Epithelial cell of prostate (primary cell): Measurements from ENCODE around the gene ACTRT2.

ENCODE experiments used
- DNase-seq: peaks from one replicate; pipeline ENCODE4 v3.0.0-alpha.2; 2011; ENCODE audit warnings: low read depth, low spot score
- H3K27ac ChIP-seq: fragments of 450-650 bp; 2 replicates; pipeline ENCODE4 v1.5.1; 2017; ENCODE audit warnings: mild to moderate bottlenecking

Gene ACTRT2

DNA sequence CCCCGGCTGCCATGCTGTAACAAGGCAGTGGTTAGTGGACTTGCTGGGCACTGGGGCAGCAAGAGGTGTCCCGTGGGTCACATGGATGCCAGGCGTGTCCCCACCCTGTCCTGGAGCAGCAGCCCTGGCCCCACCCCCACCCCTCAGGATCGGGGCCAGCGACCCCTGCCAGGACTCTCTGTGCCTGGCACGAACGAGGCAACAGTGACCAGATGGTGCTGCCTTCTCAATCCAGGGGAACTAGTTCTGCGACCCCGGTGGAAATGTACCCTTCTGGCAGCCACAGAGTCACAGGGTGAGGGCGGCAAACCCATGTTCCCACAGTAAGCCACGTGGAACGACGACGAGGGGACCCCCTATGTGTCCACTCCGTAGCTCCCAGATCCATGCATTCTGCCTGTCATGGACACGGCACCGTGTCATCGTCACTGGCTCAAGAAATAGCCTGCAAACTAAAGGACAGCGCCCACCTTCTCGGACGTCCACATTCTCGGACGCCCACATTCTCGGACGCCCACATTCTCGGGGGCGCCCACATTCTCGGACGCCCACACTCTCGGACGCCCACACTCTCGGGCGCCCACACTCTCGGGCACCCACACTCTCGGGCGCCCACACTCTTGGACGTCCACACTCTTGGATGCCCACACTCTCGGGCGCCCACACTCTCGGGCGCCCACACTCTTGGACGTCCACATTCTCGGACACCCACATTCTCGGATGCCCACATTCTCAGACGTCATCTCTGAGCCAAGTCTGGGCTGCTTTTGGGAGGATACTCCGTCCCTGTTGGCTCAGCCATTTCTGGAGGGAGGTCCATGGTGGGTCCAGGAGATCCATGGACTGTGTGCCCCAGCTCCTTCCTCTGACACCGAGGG is 19.6 kb upstream of the ACTRT2 start:
- DNase-seq, result no peak
- no peak overlapping the region for H3K27ac ChIP-seq

DNA sequence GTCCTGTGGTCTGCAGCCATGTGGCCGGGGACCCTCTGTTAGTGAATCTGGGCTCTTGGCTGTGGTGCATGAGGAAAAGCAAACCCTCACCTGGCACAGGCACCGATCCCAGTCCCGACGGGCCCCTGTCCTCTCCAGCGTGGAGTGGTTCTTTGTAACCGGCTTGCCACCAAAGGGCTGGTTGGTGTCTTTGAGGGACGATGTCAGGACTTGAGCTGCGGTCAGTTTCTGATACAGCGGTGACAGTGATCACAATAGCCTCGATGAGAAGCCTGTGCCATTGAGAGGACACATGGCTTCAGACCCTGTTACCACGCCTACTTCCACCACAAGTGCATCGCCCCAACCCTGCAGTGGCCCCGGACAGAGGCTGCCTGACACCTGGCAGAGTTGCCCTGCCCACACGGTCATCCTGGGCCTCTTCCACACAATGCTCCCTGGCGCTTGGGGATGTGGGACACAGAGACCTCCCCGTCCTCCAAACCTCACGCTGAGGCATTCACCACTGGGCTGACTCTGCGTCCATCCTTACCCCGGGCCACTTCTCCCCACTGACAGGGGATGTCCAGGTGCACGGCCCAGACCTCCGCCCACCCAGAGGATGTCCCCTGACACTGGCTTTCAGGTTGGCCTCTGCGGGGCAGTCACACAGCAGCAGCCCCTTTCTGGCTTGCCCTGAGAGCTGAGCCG is 18.8 kb upstream of the ACTRT2 start:
- no peak for DNase-seq
- H3K27ac ChIP-seq, result no peak overlapping the region

DNA sequence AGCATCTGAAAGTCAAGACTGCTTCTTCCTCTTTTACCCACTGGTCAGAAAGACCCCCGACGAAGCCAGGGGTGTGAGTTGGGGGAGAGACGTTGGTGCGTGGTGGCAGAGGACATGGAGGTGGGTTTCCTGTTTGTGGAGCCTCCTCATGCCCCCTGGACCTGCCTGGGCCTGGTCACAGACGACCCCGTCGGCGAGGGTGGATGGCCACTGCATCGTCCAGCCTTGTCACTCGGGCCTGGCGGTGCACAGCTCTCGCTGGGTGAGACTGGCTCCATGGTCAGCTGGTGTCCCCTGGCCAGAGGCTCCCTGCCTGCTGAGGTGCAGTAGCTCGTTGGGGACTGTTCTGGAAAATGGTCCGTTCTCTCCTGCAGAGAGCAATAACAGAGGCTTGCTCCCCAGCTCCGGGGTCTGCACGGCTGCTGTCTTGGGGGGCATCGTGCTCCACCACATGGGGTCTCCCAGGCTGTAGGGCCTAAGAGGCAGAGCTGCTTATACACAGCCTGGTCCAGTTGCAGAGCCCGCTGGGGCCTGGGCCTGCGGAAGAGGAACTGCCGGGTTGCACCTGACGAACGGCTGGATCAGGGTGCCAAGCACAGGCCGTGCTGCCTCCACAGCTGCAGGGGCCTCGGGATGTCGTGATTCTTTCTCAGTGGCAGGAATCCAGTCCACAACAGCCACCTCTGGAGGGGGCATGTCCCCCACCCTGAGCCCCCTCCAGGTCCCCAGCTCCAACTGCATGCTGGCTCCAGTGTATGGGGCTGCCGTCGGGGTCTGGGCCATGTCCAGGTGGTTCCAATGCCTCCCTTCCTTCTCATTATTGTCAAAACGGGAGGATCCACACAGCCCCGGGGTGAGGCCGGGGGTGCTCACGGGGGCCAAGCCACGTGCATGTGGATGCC is 18.0 kb upstream of the ACTRT2 start:
- H3K27ac ChIP-seq, result no peak overlapping the region
- DNase-seq, result no peak

DNA sequence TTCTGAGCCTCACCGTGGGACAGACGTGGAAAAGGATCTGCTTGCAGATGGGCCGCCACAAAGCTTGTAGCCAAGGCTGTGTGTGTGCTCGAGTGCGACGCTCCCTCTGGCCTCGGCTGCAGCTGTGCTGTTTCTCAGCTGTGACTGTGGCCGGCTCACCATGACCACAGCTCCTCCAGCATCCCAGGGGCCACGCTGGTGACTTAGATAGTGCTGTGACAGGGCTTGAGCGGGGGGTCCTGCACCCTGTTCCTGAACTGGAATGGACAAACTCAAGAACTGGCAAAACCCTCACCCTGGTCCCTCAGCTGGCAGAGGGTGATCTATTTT is 17.4 kb upstream of the ACTRT2 start:
- DNase-seq, result no peak

DNA sequence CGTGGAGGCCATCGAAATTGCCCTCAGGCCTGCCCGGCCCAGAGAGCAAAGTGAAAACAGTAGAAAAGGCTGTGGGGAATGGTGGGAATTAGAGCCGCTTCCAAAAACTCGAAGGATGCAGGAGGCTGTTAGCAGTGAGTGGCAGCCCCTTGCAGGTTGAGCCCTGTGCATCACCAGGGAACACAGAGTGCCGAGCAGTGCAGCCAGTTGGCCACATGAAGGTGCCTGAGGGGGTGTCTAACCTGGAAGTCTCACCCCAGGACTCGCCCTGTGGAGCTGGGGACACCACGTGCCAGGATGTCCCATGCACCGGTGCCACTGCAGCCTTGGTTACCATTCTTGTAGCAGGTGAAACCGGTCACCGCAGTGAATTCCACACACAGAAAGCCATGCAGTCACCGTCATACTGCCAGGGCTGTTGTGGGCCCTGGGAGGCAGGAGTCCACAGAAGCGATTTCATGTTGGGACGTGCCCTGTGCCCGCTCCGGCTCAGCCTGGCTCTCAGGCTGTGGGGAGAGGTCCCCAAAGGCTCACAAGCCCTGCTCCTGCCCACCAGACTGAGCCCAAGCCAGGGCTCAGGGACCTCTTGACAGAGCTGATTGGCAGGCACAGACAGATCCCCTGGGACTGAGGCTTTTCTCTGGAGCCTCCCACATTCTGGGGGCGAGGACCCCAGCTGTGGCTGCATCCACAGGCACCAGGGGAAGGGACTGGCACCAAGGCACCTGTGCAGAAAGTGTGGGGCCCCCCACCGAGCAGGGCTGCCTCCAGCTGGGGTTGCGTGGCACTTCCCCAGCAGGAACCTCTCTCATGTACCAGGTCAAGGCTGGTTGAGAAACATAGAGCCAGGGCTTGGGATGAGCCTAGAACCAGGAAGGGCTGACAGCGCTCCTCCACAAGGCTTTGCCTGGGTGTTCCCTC is 16.7 kb upstream of the ACTRT2 start:
- H3K27ac ChIP-seq, result no peak overlapping the region
- no peak for DNase-seq

More for the DNA sequence above, 17.4 kb upstream of the ACTRT2 start:
- H3K27ac ChIP-seq, result no peak overlapping the region

DNA sequence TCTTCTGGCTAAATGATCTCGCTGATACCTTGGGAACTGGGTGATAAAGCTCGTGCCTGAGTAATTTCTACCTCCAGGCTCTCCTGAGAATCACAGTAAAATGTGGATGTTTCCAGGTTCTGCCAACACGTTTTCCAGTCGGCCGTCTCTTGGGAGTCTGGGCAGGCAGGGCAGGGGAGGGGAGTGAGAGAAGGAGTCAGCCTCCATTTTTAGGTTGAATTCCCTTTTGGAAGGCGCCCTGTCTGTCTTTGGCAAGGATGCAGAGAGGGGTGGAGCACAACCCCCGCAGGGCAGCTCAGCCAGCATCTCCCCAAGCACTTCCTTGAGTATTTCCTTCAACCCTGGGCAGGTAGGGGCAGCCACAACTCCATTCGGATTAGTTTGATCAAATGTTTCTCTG is 15.5 kb upstream of the ACTRT2 start:
- DNase-seq, result no peak
- H3K27ac ChIP-seq, result no peak overlapping the region

DNA sequence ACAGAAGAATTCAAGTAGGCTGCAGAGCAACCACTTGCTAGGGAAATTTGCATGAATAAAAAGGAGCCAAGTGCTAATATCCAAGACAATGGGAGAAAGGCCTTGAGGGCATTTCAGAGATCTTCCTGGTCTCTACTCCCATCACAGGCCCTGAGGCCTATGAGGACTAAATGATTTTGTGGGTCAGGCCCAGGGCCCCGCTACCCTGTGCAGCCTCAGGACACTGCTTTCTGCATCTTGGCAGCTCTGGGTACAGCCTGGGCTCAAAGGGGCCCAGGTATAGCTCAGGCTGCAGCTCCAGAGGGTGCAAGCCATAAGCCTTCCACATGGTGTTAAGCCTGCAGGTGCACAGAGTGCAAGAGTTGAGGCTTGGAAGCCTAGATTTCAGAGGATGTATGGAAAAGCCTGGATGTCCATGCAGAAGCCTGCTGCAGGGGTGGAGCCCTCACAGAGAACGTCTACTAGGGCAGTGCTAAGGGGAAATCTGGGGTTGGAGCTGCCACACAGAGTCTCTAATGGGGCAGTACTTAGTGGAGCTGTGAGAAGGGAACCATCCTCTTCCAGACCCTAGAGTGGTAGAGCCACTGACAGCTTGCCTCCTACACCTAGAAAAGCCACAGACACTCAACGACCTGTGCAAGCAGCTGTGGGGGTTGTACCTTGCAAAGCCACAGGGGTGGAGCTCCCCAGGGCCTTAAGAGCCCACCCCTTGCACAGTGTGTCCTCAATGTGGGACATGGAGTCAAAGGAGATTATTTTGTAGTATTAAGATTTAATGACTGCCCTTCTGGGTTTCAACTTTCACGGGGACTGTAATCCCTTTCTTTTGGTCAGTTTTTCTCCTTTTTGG is 13.7 kb upstream of the ACTRT2 start:
- no peak for DNase-seq
- no peak overlapping the region for H3K27ac ChIP-seq

DNA sequence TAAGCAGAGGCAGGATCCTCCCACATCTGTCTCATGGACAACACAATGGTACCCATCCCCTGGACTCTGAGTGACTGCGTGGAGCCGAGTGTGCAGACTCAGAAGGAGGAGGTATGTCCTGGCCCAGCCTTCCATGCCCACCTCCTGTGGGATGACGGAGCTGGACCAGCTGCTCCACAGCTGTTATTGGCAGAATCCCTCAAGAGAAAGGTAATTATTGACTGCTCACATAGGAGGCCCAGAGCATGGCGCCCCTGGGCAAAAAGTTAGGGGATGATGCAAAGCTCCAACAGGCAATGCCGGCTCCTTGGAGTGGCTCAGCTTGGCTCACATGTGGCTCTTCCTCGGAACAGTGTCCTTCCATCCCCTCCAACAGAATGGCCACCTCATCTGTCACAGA is 12.2 kb upstream of the ACTRT2 start:
- no peak overlapping the region for H3K27ac ChIP-seq
- no peak for DNase-seq

DNA sequence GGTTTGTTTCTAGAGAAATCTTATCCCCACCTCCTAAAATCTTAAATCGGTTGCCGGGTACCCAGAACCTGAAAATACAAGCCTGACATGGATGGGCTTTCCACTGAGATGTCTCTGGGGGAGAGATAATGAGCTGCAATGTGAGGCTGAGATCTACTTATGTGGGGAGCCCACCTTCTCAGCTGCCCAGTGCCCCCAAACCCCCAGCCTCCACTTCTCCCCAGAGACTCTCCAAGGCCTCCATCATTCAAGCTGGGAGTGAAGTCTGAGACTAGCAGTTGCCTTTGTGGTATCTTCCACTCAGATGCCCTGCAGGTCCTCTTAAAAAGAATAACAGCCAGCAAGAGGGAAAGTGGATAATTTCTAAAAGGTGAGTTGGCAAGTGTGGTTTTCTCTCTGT is 11.7 kb upstream of the ACTRT2 start:
- DNase-seq, result no peak
- H3K27ac ChIP-seq, result no peak overlapping the region

DNA sequence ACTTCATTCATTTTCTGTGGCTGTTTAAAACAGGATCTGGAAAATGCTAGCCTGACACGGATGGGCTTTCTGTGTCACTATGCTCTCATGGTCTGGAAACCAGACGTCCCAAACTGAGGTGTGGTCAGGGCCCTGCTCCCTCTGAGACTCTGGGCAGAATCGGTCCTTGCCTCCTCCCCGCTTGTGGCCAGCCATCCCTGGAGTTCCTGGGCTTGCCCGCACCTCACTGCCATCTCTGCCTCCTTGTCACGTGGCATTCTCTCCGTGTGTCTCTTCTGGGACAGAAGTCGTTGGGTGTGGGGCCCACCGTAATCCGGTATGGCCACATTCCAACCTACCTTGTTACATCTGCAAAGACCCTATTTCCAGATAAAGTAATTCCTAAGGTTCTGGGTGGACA is 10.1 kb upstream of the ACTRT2 start:
- DNase-seq, result no peak
- H3K27ac ChIP-seq, result no peak overlapping the region

DNA sequence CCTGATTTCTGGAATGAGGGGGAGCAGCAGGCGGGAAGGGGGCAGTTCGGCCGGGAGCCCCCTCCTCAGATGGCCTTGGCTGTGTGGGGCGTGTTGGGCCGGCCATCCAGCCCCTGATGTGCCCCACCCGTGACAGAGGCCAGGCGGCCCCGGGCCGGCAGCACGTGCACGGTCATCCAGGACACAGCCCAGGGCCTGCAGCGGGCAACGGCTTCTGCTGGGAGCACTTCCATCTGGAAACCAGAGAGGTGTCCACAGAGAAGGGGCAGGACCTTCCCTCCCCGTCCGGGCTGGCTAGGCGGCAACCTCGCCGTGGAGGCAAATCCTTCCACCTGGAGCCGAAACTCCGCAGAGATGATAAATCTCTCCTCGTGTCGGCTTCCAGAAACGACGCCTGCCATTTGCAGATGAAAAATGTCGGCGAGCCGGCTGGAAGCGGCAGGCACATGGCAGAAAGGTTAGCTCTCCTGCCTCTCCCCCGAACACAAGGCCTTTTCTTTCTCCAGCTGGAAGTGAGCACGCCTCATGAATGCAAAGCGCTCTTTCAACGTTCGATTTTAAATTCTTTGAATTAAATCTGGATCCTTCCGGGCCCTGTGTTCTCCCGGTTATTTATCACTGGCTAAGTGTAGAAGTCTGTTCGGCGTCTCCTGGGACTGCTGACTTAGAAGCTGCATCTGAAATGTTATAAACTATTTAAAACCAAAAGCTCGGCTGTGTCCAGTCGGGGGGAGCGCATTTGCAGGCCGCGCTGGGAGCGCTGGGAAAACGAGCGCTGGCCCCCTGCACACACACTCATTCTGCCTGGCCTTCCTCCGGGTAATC is 9.4 kb upstream of the ACTRT2 start:
- H3K27ac ChIP-seq, result no peak overlapping the region
- DNase-seq, result no peak

DNA sequence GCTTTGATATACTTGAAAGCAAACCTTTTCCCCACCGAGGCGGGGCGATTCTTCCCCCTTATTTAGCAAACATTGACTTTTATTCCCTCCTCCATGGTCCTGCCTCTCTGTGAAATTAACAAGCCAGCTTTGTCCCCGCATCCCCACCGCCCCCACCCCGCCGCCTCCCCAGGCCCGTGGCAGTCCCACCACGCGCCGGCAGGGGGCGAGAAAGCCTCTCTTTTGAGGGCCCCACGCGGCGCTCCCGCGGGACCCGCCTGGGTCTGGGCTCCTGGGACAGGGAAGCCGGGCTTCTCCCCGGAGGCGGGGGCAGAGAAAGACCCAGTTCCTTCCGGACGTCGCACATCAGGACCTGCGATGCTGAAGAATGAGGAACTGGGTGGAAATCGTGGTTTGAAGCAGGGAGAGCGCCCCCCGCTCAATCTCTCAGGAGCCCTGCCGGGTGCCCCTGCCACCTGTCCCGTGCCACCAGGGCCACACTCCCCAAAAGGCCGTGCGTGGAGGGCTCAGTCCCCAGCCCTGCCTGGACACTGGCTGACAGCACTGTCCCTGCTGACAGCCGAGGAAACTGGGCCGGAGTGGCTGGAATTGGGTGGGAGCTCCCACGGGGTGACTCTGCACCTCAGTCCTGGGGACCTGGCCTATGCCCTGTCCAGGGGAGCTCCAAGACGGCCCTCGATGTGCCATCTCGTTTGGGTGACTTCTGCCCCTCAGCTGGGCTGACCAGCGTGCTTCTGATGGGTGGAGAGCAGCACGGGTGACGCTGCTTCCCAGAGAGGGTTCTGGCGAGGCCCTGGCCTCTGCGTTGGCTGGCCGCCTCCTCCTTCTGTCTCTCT is 8.6 kb upstream of the ACTRT2 start:
- no peak for DNase-seq
- no peak overlapping the region for H3K27ac ChIP-seq

DNA sequence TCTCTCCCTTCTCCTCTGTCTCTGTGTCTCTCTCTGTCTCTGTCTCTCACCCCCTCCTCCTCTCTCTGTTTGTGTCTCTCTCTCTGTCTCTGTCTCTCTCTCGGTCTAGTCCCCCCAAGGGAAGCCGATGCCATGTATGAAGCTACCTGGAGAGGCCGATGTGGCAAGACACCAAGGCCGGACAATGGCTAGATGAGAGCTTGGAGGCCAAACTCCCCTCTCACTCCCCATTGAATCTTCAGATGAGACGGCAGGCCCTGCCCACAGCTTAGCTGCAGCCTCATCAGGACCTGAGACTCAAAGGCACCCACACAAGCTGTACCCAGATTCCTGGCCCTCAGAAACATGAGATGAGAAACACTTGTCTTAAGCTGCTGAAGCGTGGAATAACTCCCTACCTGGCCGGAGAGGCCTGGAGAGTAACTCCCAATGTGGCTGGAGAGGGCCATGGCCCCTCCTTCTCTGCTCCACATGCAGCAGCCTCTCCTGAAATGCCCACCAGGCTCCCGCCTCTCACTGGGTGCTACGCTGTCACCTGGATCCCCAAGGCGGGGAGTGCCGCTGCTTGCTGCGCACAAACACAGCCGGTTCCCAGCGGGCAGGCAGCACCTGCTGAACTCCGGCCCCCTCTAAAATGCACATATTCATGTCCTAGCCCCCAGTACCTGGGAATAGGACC is 7.8 kb upstream of the ACTRT2 start:
- H3K27ac ChIP-seq, result no peak overlapping the region
- DNase-seq, result no peak

DNA sequence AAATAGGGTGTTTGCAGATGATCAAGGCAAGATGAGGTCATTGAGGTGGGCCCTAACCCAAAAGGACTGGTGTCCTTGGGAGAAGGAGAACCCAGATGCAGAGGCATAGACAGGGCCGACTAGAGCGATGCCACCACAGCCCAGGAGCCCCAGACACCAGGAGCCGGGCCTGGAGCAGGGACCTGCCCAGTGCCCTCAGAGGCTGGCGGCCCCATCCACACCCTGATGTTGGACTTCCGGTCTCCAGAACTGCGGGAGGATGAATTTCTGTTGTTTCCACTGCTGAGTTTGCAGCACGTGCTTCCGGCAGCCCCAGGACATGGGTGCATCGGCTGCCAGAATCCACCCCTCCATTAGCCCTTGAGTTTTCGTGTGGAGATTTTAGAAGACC is 7.2 kb upstream of the ACTRT2 start:
- H3K27ac ChIP-seq, result no peak overlapping the region
- no peak for DNase-seq

DNA sequence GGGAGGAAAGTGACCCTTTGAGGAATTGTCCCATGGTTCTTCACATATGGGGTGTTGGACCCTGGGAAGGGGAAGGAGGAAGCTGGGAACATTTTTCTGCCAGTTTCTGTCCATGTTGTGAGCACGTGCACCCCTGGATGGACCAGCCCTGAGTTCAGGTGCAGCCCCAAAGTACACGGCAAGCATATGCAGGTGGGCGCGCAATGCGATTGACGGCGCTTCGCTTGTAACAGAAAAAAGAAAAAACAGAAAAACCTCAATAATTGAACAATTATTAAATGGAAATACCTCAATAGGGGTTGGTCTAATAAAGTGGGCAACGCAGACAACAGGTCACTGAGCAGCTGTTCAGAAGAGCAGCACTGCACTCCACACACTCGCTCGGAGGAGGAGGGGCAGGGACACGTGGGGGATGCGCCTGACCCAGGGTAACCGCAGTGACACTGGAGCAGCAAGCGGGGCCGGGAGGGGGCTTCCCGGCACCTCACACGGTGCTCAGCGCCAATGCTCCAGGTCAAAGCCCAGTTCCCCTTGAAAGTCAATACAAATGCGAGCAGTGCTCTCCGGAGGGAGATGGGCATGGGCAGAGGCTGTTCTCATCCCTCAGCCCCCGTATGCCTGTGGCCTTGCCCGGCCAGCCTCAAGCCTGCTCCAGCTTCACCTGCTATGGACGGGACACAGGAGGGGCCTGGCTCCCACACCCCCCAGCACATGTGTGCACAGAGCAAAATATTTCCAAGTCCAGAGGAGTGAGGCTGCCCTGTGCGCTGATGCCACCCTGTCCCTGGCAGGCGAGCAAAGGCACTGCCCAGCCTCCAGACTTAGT is 6.6 kb upstream of the ACTRT2 start:
- H3K27ac ChIP-seq, result no peak overlapping the region
- no peak for DNase-seq

DNA sequence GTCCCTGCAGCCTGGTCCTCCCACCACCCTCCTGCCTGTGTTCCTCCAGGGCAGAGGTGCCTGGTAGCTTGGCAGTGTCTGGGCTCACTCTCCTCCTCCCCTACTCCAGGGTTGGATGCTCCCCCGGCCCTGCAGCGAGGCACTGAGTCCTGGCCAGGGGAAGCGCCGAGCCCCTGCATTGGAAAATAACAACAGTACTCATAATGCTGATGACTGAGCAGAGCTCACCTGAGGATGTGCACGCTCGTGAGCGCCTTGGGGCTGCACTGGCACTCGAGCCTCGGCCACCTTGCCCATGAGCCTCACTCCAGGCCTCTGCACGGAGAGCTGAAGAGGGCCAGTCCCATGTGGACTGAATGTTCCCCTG is 6.0 kb upstream of the ACTRT2 start:
- DNase-seq, result no peak
- H3K27ac ChIP-seq, result no peak overlapping the region
